ENCODE data around the gene DNAJC25. TPM values are rescaled to one million over a fixed set of nuclear protein-coding genes. Genes with fewer than 3 reads are reported as not detected.

DNAJC25 gene
- total RNA-seq, 1 experiment from 2014 or later, result 6.0 TPM

DNA sequence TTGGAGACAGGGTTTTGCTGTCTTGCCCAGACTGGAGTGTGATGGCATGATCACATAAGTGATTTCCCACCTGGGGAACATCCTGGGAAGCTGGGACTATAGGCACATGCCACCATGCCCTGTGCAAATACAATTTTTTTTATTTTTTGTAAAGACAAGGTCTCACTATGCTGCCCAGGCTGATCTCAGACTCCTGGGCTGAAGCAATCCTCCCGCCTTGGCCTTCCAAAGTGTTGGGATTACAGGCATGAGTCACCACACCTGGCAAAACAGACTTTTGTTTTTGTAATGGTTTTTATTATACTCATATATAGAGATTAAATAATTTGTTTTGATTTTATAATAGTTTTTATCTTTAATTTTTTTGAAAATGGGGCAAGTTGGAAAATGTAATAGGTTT is 14.7 kb downstream of the DNAJC25 start:
- H3K36me3 ChIP-seq (ENCODE audit: control insufficient read depth, insufficient read depth, low read length), result peaks cover 16% of the 10 kb centered on the region
- DNase-seq (ENCODE audit: low read depth, low spot score) (no peak), ATAC-seq (no peak)
- BruUV-seq (replicated peaks), result no TSS peak
- H3K4me3 ChIP-seq (ENCODE audit: low read depth in 2 of 2, low read length in 2 of 2), result no peak overlapping the region
- H3K27ac ChIP-seq (ENCODE audit: low read length), result no peak overlapping the region
- ChIA-PET CTCF (no interaction called here), POLR2A (interaction anchor here (0.7 kb wide), 1 partner anchor 139 kb away, joined by 9 read pairs; no protein-coding TSS in a partner anchor)
- H3K9me3 ChIP-seq (ENCODE audit: control insufficient read depth, insufficient read depth, low read depth, low read length), result no peaks in the 10 kb centered on the region
- TF ChIP-seq SIN3A (IDR thresholded peaks at IDR 0.05; ENCODE audit: borderline replicate concordance, insufficient read depth, low read depth, low read length) (no peak), TCF7L2 (IDR thresholded peaks at IDR 0.05; ENCODE audit: low read depth, low read length) (no peak)
- TF ChIP-seq, protein P1, sequence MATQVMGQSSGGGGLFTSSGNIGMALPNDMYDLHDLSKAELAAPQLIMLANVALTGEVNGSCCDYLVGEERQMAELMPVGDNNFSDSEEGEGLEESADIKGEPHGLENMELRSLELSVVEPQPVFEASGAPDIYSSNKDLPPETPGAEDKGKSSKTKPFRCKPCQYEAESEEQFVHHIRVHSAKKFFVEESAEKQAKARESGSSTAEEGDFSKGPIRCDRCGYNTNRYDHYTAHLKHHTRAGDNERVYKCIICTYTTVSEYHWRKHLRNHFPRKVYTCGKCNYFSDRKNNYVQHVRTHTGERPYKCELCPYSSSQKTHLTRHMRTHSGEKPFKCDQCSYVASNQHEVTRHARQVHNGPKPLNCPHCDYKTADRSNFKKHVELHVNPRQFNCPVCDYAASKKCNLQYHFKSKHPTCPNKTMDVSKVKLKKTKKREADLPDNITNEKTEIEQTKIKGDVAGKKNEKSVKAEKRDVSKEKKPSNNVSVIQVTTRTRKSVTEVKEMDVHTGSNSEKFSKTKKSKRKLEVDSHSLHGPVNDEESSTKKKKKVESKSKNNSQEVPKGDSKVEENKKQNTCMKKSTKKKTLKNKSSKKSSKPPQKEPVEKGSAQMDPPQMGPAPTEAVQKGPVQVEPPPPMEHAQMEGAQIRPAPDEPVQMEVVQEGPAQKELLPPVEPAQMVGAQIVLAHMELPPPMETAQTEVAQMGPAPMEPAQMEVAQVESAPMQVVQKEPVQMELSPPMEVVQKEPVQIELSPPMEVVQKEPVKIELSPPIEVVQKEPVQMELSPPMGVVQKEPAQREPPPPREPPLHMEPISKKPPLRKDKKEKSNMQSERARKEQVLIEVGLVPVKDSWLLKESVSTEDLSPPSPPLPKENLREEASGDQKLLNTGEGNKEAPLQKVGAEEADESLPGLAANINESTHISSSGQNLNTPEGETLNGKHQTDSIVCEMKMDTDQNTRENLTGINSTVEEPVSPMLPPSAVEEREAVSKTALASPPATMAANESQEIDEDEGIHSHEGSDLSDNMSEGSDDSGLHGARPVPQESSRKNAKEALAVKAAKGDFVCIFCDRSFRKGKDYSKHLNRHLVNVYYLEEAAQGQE (IDR thresholded peaks at IDR 0.05; ENCODE audit: insufficient read depth in 1 of 2, low read depth in 2 of 2, low read length in 1 of 2), result no peak
- TF ChIP-seq, protein P2, sequence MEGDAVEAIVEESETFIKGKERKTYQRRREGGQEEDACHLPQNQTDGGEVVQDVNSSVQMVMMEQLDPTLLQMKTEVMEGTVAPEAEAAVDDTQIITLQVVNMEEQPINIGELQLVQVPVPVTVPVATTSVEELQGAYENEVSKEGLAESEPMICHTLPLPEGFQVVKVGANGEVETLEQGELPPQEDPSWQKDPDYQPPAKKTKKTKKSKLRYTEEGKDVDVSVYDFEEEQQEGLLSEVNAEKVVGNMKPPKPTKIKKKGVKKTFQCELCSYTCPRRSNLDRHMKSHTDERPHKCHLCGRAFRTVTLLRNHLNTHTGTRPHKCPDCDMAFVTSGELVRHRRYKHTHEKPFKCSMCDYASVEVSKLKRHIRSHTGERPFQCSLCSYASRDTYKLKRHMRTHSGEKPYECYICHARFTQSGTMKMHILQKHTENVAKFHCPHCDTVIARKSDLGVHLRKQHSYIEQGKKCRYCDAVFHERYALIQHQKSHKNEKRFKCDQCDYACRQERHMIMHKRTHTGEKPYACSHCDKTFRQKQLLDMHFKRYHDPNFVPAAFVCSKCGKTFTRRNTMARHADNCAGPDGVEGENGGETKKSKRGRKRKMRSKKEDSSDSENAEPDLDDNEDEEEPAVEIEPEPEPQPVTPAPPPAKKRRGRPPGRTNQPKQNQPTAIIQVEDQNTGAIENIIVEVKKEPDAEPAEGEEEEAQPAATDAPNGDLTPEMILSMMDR (IDR thresholded peaks at IDR 0.05), result no peak
- in situ Hi-C loops (cut with HindIII; ENCODE audit: low pct_unique_long_range_greater_than_20kb, low sequenced_read_pairs) (no loop called here), intact Hi-C loops (cut with micrococcal nuclease; ENCODE audit: unreplicated experiment) (no loop called here)
- no peaks in the 10 kb centered on the region for H3K4me1 ChIP-seq (ENCODE audit: control insufficient read depth, insufficient read depth, low read length)
- no peaks in the 10 kb centered on the region for H3K27me3 ChIP-seq (ENCODE audit: control insufficient read depth, insufficient read depth, low read length)

DNA sequence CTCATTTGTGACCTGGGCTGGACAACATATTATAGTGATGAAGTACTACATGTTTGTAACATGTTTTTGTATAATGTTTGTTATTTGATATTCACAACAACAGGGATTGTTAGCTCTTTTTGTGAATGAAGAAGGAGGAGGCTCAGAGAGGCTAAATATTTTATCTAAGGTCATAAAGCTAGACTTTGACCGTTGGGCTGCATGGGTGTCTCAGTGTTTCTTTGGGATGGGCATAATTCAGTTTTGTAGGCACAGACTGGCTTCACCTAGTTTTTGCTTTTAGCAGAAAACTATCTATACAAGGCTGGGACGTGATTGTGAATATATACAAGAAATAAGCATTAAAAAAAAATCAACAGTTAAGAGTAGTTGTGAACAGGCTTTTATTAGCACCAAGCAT is 15.3 kb downstream of the DNAJC25 start:
- DNase-seq (ENCODE audit: low read depth, low spot score), result no peak
- H3K36me3 ChIP-seq (ENCODE audit: control insufficient read depth, insufficient read depth, low read length), result peaks cover 16% of the 10 kb centered on the region
- TF ChIP-seq POLR2AphosphoS5 (IDR thresholded peaks at IDR 0.05; ENCODE audit: low read depth, low read length), result no peak
- TF ChIP-seq SIN3A (IDR thresholded peaks at IDR 0.05; ENCODE audit: borderline replicate concordance, insufficient read depth, low read depth, low read length), result no peak
- TF ChIP-seq, protein P1 (IDR thresholded peaks at IDR 0.05; ENCODE audit: insufficient read depth in 1 of 2, low read depth in 2 of 2, low read length in 1 of 2), result no peak
- TF ChIP-seq, protein P2 (IDR thresholded peaks at IDR 0.05), result no peak
- TF ChIP-seq TCF7L2 (IDR thresholded peaks at IDR 0.05; ENCODE audit: low read depth, low read length), result no peak
- H3K4me1 ChIP-seq (ENCODE audit: control insufficient read depth, insufficient read depth, low read length), result no peaks in the 10 kb centered on the region
- H3K9me3 ChIP-seq (ENCODE audit: control insufficient read depth, insufficient read depth, low read depth, low read length), result no peaks in the 10 kb centered on the region
- no peak for ATAC-seq
- in situ Hi-C loops (cut with HindIII; ENCODE audit: low pct_unique_long_range_greater_than_20kb, low sequenced_read_pairs), result no loop called here
- CTCF ChIA-PET, result no interaction called here
- no peak overlapping the region for H3K27ac ChIP-seq (ENCODE audit: low read length)
- H3K4me3 ChIP-seq (ENCODE audit: low read depth in 2 of 2, low read length in 2 of 2), result no peak overlapping the region
- BruUV-seq (replicated peaks), result no TSS peak
- H3K27me3 ChIP-seq (ENCODE audit: control insufficient read depth, insufficient read depth, low read length), result no peaks in the 10 kb centered on the region
- POLR2A ChIA-PET, result no interaction called here
- intact Hi-C loops (cut with micrococcal nuclease; ENCODE audit: unreplicated experiment), result no loop called here
